ENCODE results near the gene CTXN1.

- TF ChIP-seq CTCF (IDR thresholded peaks at IDR 0.05; ENCODE audit: insufficient read depth, low read depth, low read length), result no peak
- TF ChIP-seq EZH2 (IDR thresholded peaks at IDR 0.05; ENCODE audit: insufficient read depth, low read length), result no peak
Measured at GRCh38 chr19:7940841-7941240, 14.9 kb upstream of the CTXN1 start.
